NCI-H345 (cell line): ENCODE measurements around the gene TRPC5OS.

Experiments
- DNase-seq: peaks from one replicate; lab custom pipeline; 2025; lab: John Stamatoyannopoulos, UW

TRPC5OS gene

GRCh38 chrX:111896148-111896547 lies 20.2 kb downstream of the TRPC5OS start:
- no peak for DNase-seq

- no peak for DNase-seq
Measured at GRCh38 chrX:111914398-111915090, 38.6 kb downstream of the TRPC5OS start.

- no peak for DNase-seq
Measured at GRCh38 chrX:111917591-111917990, 41.6 kb downstream of the TRPC5OS start.

GRCh38 chrX:111928456-111928855 lies 52.5 kb downstream of the TRPC5OS start:
- DNase-seq, result no peak
